ENCODE data around the gene ARAP1.

DNA sequence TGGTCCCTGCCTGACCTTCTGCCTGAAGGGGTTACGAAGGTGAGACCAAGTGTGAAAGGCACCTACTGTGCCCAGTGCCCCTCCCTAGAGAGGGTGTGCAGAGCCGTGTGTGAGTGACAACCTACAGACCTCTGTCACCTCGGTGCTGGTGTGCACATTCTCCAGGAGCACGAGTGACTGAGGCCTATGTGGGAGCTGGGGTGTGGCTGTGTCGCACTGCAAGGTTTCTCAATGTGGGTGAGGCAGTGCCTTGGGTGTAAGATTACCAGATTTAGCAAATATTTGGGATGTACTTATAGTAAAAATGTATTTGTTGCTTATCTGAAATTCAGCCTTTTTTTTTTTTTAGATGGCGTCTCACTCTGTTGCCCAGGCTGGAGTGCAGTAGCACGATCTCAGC, 36.0 kb upstream of the ARAP1 start:
- TF ChIP-seq TAF1 (IDR thresholded peaks at IDR 0.05; ENCODE audit: low read depth) (no peak), MXI1 (conservative IDR thresholded peaks at IDR 0.05; ENCODE audit: poor library complexity, severe bottlenecking) (no peak), EP300 (conservative IDR thresholded peaks at IDR 0.05; ENCODE audit: poor library complexity, severe bottlenecking) (no peak), EZH2 (IDR thresholded peaks at IDR 0.05; ENCODE audit: borderline replicate concordance, insufficient read depth, low read length, poor library complexity, severe bottlenecking) (no peak), POLR2AphosphoS5 (IDR thresholded peaks at IDR 0.05) (no peak), SMC3 (conservative IDR thresholded peaks at IDR 0.05; ENCODE audit: poor library complexity) (no peak), RAD21 (conservative IDR thresholded peaks at IDR 0.05) (no peak)
- TF ChIP-seq, protein P1, sequence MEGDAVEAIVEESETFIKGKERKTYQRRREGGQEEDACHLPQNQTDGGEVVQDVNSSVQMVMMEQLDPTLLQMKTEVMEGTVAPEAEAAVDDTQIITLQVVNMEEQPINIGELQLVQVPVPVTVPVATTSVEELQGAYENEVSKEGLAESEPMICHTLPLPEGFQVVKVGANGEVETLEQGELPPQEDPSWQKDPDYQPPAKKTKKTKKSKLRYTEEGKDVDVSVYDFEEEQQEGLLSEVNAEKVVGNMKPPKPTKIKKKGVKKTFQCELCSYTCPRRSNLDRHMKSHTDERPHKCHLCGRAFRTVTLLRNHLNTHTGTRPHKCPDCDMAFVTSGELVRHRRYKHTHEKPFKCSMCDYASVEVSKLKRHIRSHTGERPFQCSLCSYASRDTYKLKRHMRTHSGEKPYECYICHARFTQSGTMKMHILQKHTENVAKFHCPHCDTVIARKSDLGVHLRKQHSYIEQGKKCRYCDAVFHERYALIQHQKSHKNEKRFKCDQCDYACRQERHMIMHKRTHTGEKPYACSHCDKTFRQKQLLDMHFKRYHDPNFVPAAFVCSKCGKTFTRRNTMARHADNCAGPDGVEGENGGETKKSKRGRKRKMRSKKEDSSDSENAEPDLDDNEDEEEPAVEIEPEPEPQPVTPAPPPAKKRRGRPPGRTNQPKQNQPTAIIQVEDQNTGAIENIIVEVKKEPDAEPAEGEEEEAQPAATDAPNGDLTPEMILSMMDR (IDR thresholded peaks at IDR 0.05; ENCODE audit: poor library complexity, severe bottlenecking) = no peak

Measured in neural cell (in vitro differentiated cells).